GM12878 (cell line): ENCODE measurements around the gene SRI. TPM values are rescaled to one million over a fixed set of nuclear protein-coding genes. Genes with fewer than 3 reads are reported as not detected.

Source experiments
- ATF3 ChIP-seq: IDR thresholded peaks from 2 replicates; pipeline ENCODE4 v1.6.1; 2011; ENCODE audit warnings: low read depth, mild to moderate bottlenecking, low read length, moderate library complexity, borderline replicate concordance; ENCODE audit errors: extremely low read depth
- CEBPB ChIP-seq, 2 experiments: fragments of 150-350 bp in 1 of 2; IDR thresholded peaks; 2 replicates each; pipeline ENCODE4 v1.6.1; 2012 to 2014; ENCODE audit warnings: low read depth in 2 of 2, low read length in 2 of 2, borderline replicate concordance in 1 of 2, inconsistent platforms in 1 of 2
- ELK1 ChIP-seq: IDR thresholded peaks from 2 replicates; pipeline ENCODE4 v1.6.1; 2012; ENCODE audit warnings: low read depth, low read length, improper control_type of control experiment
- ZNF592 ChIP-seq: fragments of 450-650 bp; IDR thresholded peaks from 2 replicates; pipeline ENCODE4 v1.6.1; 2017; ENCODE audit warnings: mild to moderate bottlenecking, moderate library complexity
- polyA plus RNA-seq, 11 experiments: library from polyadenylated mRNA; depleted of rRNA in 4 of 11; unstranded in 6 of 11; stranded (reverse) in 5 of 11; fragments of >200 nt; fragmentation: Nextera tagmentation in 4 of 11; fragmentation: Illumina TruSeq in 1 of 11; extraction: Ambion mirVana in 4 of 11; extraction: Trizol in 1 of 11; gene quantifications; 1 replicate in 1 of 11; 2 replicates in 10 of 11; pipeline versions ENCODE4 v1.2.1 to v1.2.3, GENCODE V29; 2011 to 2016; ENCODE audit warnings: inconsistent platforms in 2 of 11, missing spikeins in 2 of 11, low read depth in 1 of 11
- total RNA-seq, 4 experiments: library from RNA; depleted of rRNA in 3 of 4; stranded (reverse); fragments of >200 nt in 3 of 4; fragmentation: Illumina TruSeq in 1 of 4; extraction: Trizol in 1 of 4; gene quantifications; 2 replicates each; pipeline versions ENCODE4 v1.2.1 to v1.2.3, GENCODE V29; 2013 to 2021

The SRI gene
- total and polyA plus RNA-seq, 10 of the 15 experiments (the other 5 are each of a cell fraction or from before 2014, with no cell fraction given), result 94.7 to 588 (median 242) TPM

GRCh38 chr7:88226201-88226600 lies 6.4 kb upstream of the SRI start (continued):
- TF ChIP-seq ZNF592 (no peak), ELK1 (no peak), ATF3 (no peak), CEBPB (IDR thresholded peaks at IDR 0.05; ENCODE audit: borderline replicate concordance in 1 of 2, low read depth in 2 of 2, low read length in 2 of 2) (no peak)
